HG03432 (cell line): ENCODE data around the gene DNAH11.
A peak's percentile ranks its signal among the peaks of the same experiment; 100 is the strongest.
"Not testable (repeated sequence)": the region's sequence is repeated elsewhere in the genome, so short reads cannot be mapped to it uniquely, and the experiment has no call there.

ENCODE experiments used
- ATAC-seq: cut with Tn5 transposase; IDR thresholded peaks from one replicate; pipeline ENCODE4 v1.9.1; 2021; ENCODE audit warnings: mild to moderate bottlenecking, moderate library complexity; ENCODE audit not compliant: unreplicated experiment

Gene DNAH11

DNA sequence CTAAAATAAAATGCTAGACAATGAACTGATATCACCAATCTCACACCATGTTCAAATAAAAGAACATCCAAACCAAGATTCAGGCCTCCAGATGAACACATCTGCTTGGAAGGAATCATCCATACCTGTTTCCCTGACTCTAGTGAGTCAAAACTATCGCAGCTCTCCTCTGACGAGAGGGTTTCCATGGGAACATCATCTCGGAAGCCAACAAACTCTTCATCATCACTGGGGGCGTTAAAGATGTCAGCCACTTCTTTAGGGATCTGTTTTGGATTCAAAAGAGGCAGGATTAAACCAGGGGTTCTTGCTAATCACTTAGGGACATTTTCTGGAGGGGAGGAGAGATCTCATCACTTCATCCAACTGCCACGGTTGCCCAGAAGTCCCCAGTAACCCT is 373.8 kb downstream of the DNAH11 start:
- ATAC-seq, result no peak

DNA sequence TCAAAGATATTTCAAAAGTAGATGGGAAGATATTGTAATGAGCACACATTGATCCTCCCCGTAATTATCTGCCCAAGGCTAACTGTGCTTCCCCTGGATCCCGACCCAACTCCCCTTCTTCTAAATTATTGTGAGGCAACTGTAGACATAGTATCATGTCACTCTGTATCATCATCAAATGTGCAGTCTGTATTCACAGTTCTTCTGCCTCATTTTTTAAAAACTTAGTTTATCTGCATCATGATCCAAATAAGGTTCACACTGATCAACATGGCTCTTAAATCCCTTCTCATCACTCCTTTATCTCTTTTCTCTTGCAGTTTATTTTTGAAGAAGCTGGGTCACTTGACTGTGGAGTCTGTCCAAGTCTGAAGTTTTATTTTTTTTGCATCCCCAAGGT is 375.4 kb downstream of the DNAH11 start:
- no peak for ATAC-seq

DNA sequence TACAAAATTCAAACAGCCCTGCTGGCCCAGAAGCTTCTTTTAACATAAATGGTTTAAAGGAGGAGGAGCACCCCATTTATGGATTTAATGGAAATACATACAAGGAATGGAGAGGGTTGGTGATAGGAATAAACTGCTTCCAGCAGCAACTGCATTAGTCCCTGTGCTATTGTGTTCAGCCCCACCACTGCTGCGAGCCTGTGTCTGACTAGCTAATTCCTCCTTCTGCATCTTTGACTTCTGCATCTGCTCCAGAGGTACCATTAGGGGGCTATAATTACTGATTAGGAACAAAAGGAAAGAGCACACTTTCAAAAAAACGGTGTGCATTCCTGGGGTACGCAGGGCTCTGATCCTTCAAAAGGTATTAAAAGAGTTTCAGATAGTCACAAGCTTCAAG is 378.1 kb downstream of the DNAH11 start:
- ATAC-seq, result no peak

DNA sequence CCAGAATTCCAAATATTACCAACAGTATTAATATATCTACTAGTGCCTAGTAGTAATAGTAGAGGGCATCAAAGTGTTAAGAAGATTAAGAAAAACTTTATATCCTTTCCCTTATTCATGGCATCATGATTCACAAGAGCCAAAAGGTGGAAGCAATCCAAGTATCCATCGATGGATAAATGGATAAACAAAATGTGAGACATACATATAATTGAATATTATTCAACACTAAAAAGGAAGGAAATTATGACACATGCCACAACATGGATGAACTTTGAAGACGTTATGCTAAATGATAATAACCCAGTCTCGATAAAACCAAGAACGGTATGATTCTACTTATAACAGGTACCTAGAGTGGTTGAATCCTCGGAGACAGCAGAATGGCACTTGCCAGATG is 379.8 kb downstream of the DNAH11 start:
- no peak for ATAC-seq

DNA sequence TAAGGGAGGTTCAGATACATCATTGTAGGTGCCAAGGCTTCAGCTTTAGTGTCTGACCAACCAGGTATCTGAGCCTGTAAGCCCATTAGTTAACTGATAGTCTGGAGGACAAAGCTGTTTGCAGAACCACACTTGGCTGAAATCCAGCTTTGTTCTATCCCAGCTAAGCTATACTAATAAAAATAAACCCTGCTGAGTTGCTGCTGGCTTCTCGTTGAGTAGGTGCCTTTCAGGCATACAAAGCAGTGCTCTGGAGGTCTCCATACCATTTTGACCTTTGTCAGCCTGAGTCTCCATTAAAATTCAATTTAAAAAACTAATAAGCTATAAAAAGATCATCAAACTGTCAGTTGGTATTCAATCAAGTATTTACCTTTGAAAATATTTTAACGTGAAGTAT is 380.8 kb downstream of the DNAH11 start:
- no peak for ATAC-seq

DNA sequence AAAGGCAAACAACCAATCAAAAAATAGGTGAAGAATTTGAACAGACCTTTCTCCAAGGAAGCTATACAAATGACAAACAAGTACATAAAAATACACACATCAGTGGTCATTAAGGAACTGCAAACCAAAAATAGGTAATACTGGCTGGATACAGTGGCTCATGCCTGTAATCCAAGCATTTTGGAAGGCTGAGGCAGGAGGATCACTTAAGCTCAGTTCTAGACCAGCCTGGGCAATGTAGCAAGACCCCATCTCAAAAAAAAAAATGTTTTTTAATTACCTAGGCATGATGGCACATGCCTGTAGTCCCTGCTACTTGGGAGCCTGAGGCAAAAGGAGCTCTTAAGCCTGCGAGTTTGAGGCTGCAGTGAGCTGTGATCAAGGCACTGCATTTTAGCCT is 383.6 kb downstream of the DNAH11 start:
- ATAC-seq, result no peak

DNA sequence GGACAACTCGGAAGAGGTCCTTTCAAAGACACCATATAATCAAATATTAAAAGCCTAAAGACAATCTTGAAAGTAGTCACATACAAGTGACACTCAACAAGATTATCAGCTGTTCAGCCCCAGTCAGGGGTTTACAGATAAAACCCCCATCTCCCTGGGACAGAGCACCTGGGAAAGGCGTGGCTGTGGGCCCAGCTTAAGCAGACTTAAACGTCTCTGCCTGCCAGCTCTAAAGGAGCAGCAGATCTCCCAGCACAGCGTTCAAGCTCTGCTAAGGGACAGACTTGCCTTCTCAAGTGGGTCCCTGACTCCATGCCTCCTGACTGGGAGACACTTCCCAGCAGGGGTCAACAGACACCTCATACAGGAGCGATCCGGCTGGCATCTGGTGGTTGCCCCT is 384.9 kb downstream of the DNAH11 start:
- ATAC-seq, result no peak

DNA sequence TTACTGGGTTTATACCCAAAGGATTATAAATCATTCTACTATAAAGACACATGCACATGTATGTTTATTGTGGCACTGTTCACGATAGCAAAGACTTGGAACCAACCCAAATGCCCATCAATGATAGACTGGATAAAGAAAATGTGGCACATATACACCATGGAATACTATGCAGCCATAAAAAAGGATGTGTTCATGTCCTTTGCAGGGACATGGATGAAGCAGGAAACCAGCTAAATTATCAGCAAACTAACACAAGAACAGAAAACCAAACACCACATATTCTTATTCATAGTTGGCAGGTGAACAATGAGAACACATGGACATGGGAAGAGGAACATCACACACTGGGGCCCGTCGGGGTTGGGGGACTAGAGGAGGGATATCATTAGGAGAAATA is 390.5 kb downstream of the DNAH11 start:
- not testable (repeated sequence) for ATAC-seq

DNA sequence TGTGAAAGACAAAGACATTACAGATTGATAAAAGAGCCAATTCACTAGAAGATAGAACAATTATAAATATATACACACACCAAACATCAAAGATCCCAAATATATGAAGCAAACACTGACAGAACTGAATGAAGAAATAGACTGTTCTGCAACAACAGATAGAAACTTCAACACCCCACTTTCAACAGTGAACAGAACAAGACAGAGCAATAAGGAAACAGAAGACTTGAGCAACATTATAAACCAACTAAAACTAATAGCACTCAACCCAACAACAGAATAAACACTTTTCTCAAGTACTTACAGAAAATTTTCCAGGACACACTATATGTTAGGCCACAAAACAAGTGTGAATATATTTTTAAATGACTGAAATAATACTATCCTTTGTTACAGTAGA is 392.0 kb downstream of the DNAH11 start:
- no peak for ATAC-seq

DNA sequence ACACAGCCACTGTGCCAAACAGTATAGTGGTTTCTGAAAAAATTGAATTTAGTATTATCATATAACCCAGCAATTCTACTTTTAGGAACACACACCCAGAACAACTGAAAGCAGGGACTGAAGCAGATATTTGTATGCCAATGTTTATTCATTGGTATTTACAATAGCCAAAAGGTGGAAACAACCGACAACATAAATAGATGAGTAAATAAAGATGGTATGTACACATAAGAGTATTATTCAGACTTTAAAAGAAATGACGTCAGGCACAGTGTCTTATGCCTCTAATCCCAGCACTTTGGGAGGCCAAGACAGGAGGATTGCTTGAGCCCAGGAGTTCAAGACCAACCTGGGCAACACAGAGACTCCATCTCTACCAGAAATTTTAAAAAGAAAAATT is 395.6 kb downstream of the DNAH11 start:
- ATAC-seq, result no peak

DNA sequence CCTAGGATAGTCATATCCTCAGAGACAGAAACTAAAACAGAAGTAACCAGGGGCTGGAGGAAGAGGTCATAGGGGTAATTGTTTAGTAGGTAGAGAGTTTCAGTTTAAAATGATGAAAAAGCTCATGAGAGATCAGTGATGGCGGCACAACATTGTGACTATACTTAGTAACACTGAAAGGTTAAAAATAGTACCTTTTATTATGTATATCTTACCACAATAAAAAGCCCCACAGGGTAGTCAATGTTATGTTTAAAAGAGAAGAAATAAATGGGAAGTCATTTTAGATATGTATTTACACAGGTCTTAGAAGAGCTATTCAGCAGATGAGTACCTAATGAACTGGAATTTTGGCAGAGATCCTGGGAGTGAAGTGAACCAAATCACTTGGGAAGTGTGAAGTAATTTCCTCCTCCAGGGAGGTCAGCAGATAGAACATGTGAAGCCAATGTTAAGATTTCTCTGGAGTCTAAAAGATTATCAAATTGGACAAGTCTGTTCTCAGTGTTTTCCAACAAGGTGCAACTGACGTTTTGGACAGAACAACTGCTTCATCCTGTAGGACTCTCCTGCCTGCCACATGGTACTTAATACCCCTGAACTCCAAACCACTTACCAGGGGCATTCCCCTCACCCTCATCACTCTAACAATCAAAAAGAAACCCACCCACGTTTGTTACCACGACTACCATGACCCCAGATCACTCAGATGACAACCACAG is 396.5 kb downstream of the DNAH11 start:
- peak; percentile 84 for ATAC-seq

DNA sequence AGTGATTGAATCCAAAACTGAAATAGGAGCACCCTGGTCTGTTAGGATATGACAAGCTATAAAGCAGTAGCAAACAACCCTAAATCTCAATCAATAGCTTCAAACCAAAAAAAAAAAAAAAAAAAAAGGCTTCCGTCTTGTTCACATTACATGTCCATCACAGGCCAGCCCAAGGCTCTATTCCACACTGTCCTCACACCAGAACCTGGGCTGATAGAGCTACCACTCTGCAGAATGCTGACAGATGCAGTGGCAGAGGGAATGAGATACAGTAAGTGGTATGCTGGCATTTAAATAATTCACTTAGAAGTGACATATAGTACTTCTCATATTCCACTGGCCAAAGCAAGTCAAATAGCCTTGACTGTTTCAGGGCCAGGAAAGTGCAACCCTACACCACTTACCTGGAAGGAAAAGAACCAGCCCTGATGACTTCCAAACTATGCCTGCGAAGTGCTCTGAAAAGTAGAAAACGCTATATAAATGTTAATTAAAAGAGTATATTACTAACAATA is 397.1 kb downstream of the DNAH11 start:
- no peak for ATAC-seq

DNA sequence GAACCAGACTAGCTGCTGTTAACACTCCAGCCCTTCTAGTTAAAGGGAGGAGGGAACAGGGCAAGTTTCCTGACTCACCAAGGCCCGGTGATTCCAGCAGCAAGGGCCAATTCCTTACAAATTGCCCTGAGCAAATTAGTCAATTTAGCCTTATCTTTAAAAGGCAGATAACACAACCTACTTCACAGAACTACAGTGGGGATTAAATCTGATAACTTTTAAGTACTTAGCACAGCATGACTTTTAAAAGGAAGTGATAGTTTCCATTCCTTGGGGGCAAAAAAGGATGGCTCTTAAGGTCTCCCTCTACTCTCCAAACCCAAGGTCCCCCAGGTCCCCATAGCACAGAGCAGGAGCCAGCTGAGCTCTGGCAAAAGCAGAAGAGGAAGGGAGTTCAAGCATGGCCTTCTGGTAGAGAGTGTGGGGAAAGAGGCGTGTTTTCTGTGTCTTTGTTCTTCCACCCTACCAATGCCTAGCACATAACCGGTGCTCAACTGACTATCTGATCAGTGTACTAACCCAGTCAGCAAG is 398.8 kb downstream of the DNAH11 start:
- peak; percentile 7 for ATAC-seq

DNA sequence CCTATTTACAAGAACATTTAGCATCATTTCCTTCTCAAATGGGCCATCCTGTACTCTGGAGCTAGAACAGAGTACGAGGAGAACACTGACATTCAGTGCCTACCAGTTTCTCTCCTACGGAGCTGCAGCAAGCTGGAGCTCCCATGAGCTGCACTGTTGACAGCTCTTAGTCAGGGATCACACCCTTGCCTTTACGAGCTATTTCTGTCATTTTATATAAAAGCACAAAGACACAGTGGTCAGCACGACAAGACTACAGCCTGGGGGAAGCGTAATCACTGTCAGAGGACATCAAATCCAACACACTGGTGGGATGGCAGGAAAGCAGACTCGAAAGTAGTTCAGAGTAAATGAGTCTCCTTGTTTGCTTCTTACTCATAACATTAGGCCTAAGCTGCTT is 400.1 kb downstream of the DNAH11 start:
- ATAC-seq, result no peak

DNA sequence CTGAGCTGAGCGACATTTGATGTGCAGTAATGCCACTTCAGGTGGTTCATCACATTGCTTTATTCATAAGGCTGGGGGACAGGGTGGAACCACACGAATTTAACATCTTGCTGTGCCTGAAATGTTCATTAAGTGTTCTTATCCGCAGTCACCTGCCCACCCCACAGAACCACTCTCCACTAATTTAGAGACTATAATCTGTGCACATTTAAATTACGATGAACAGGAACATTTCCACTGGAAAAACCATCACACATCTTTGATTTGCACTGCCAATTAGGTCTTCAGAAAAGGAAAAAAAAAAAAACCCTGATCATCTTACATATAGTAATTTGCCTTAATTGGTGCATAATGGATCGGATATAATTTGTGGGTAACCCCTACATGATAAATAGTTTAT is 400.6 kb downstream of the DNAH11 start:
- ATAC-seq, result no peak

DNA sequence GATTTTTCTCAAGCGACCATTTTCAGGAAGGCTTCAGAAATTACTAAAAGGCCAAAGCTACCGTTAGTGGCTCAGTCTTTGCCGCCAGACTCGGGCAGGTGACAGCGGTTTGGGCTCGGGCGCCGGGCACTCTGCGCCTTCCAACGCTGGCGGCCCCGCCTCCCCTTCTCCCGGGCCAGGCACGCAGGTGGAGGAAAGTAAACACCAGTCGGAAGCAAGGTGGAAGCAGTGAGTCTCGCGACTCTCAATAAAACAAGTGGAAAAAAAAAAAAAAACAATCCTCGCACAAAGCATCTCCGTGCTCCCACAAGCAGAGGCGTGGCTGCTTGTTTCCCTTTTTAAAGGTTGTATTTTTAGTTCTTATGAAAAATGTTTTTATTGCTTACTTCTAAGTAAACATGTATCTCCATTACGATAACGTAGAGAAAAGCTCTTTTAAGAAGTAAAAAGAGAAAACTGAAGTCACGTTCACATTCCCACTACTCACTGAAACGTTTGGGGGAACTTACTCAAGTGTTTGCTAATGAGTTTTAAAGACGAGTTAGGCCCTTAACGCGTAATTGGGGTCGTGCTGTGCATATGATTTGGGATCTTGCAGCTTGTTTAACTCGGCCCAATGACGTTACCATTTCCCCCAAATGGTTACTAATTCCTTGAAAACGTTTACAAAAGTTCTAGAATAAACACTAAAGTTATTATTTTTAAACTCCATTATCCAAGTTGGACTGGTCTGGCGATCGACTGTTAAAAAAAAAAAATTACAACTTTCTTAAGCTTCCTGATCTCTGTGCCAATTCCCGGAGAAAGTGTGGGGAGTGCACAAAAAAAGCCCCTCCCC is 402.0 kb downstream of the DNAH11 start:
- ATAC-seq, result no peak

DNA sequence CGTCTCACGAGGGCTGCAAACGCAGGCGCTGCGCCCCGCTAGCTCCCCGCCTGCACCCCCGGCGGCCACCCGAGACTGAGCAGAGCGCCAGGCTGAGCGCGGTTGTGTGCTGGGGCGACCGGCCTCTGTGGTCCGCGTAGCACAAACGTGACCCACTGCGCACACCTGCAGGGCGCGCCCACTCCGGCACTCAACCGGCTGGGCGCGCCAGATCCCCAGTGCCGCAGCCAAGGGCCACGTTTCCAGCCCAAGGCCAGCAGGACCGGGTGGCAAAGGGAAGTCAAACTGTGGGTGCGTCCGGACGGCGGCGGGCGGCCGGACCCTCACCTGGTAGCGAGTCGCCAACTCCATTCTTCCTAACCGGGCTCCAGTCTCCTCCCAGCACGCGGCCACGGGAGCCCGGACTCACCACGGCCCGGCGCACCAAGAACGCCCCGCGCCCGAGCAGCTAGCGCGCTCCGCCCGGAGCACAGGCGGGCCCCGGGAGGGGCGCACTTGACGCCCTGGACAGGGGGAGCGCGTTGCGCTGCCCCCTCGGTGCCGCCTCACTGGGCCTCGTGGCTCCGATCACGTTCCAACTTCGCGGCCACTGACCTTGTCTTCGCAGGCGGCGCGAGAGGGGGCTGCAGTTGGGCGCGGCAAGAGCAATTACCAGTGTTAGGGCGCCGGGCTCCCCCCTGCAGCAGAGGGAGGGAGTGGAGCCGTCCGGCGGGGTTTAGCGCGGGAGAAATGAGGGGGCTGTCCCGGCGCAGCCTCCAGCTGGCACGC is 402.8 kb downstream of the DNAH11 start, which contains the start of gene CDCA7L:
Gene CDCA7L (minus strand): TSS at position 446 of the 768 bp plus-strand sequence. CDS start 95 bp downstream, at position 351.
- ATAC-seq, result peak; percentile 92

DNA sequence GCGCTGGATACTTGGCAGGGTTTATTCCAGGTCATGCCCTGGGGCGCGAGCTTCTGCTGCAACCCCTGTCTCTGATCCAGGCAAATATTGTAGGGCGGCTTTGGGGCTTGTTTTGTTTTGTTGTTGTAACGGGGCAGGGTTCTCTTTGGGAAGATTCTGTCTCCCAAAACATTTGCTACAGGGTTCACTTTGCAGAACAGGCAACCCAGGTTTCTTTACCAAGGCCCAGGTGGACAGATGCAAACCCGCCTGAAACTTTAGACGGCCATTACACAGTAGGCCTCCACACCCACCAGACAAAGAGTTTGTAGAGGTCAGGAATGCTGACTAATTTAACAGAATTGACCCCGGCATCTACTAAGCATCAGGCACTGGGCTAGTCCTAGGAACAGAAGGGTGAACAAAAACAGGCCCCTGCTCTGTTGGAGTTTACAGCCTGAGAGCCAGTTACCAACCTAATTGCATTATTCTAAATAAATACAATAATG is 403.4 kb downstream of the DNAH11 start:
- no peak for ATAC-seq

DNA sequence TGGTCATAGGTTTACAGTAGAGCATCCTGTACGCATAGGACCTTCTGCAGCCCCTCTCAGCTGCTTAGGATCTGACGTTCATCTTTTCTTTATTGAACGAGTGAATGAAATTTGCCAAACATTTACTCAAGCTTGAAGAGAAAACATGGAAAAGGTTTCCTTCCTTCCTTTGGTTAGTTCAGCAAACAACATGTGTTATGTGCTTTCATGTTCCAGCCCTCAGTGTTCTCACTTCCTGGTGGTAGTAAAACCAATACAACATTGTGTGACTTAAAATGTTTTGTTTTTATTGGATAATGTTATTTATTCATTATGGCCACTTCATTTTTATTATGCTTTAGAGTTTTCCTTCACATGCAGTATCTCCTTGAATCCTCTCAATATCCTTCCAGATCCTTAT is 404.2 kb downstream of the DNAH11 start:
- ATAC-seq, result no peak

DNA sequence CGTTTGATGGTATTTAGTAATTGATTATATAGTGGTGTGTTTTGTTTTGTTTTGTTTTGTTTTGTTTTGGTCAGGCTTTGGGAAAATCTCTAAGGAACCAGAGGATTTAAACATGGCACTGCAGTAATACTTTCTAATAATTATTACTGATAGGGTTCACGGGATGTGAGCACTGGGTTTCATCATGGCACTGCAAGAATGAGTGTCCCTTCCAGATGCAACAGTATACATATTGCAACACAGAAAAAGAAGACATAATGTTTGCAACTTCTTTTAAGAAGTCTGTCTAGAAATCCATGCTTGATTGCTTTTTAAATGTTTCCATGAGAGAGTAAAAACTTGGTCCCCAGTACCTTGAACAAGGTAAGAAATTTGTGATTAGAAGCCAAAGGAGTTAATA is 405.1 kb downstream of the DNAH11 start:
- ATAC-seq, result no peak

DNA sequence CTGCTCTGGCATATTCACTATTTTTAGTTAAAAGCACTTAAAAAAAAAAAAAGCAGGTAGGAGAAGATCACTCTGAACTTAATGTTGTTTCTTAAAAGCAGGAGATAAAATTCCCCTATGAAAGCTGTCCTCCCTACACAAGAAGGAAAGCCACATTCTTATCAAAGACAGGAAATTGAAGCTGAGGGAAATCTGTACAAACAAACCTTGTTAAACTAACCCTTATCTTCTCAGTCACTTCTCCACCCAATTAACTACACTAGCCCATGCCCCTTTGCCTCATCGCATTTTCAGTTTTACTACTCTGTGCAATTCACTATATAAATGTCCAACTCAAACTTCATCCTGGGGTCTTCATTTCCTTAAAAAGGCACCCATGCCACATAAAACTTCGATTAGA is 405.5 kb downstream of the DNAH11 start:
- ATAC-seq, result no peak
